SK-N-SH treated with all-trans-retinoic acid at 6 μM for 48 hours (cell line): ENCODE data around the gene SRM.

Experiments used
- ATAC-seq: fragments of 200-7000 bp; cut with Tn5 transposase; 3 replicates; pipeline ENCODE4 v1.9.1; 2020; ENCODE audit warnings: mild to moderate bottlenecking, moderate library complexity
- ARNTL ChIP-seq: fragments of 450-650 bp; formaldehyde crosslinking; IDR thresholded peaks from 2 replicates; pipeline ENCODE4 v1.5.0; 2020; ENCODE audit warnings: low read depth, mild to moderate bottlenecking, moderate library complexity, borderline replicate concordance
- BACH2 ChIP-seq: fragments of 250-450 bp; sonication (Bioruptor Pico); IDR thresholded peaks from 2 replicates; pipeline ENCODE4 v1.9.0; 2021; ENCODE audit warnings: mild to moderate bottlenecking, borderline replicate concordance
- CREB5 ChIP-seq: fragments of 250-450 bp; sonication (Bioruptor Pico); IDR thresholded peaks from 2 replicates; pipeline ENCODE4 v1.5.1; 2020; ENCODE audit warnings: low read depth, mild to moderate bottlenecking, moderate library complexity
- CSDC2 ChIP-seq: fragments of 250-450 bp; sonication (Bioruptor Pico); IDR thresholded peaks from 2 replicates; pipeline ENCODE4 v1.5.0; 2020; ENCODE audit warnings: mild to moderate bottlenecking, moderate library complexity
- CSRNP3 ChIP-seq: fragments of 250-450 bp; sonication (Bioruptor Pico); IDR thresholded peaks from 2 replicates; pipeline ENCODE4 v1.5.1; 2021; ENCODE audit warnings: mild to moderate bottlenecking, moderate library complexity
- ESRRG ChIP-seq: fragments of 250-450 bp; sonication (Bioruptor Pico); IDR thresholded peaks from 2 replicates; pipeline ENCODE4 v1.6.1; 2021; ENCODE audit warnings: mild to moderate bottlenecking
- GLIS3 ChIP-seq: fragments of 250-450 bp; sonication (Bioruptor Pico); IDR thresholded peaks from 2 replicates; pipeline ENCODE4 v1.5.0; 2020; ENCODE audit warnings: mild to moderate bottlenecking, moderate library complexity
- ISL1 ChIP-seq: fragments of 250-450 bp; sonication (Bioruptor Pico); IDR thresholded peaks from 2 replicates; pipeline ENCODE4 v2.1.2; 2022; ENCODE audit warnings: mild to moderate bottlenecking, moderate library complexity
- OSR1 ChIP-seq: fragments of 250-450 bp; sonication (Bioruptor Pico); IDR thresholded peaks from 2 replicates; pipeline ENCODE4 v1.8.0; 2022; ENCODE audit warnings: moderate library complexity, mild to moderate bottlenecking, inconsistent platforms
- POU6F1 ChIP-seq: fragments of 250-450 bp; sonication (Bioruptor Pico); IDR thresholded peaks from 2 replicates; pipeline ENCODE4 v1.8.0; 2021; ENCODE audit warnings: low read depth, mild to moderate bottlenecking, moderate library complexity, borderline replicate concordance
- RARB ChIP-seq: fragments of 250-450 bp; sonication (Bioruptor Pico); IDR thresholded peaks from 2 replicates; pipeline ENCODE4 v1.8.0; 2021; ENCODE audit warnings: mild to moderate bottlenecking, moderate library complexity
- TCF4 ChIP-seq: fragments of 250-450 bp; sonication (Bioruptor Pico); IDR thresholded peaks from 2 replicates; pipeline ENCODE4 v1.8.0; 2021; ENCODE audit warnings: mild to moderate bottlenecking, moderate library complexity, borderline replicate concordance
- TOX ChIP-seq: fragments of 250-450 bp; sonication (Bioruptor Pico); IDR thresholded peaks from 2 replicates; pipeline ENCODE4 v1.8.0; 2021; ENCODE audit warnings: mild to moderate bottlenecking, moderate library complexity, borderline replicate concordance
- TSHZ2 ChIP-seq: fragments of 250-450 bp; sonication (Bioruptor Pico); IDR thresholded peaks from 2 replicates; pipeline ENCODE4 v1.5.0; 2020; ENCODE audit warnings: mild to moderate bottlenecking, moderate library complexity
- ZC3H10 ChIP-seq: fragments of 250-450 bp; sonication (Bioruptor Pico); IDR thresholded peaks from 2 replicates; pipeline ENCODE4 v1.5.1; 2021; ENCODE audit warnings: mild to moderate bottlenecking, moderate library complexity
- ZNF565 ChIP-seq: fragments of 450-650 bp; formaldehyde crosslinking; conservative IDR thresholded peaks from 2 replicates; pipeline ENCODE4 v1.5.0; 2020; ENCODE audit warnings: low read depth, mild to moderate bottlenecking, moderate library complexity
- ZNF70 ChIP-seq: fragments of 450-650 bp; formaldehyde crosslinking; IDR thresholded peaks from 2 replicates; pipeline ENCODE4 v1.5.0; 2020; ENCODE audit warnings: mild to moderate bottlenecking, moderate library complexity
- ZNF8 ChIP-seq: fragments of 450-650 bp; formaldehyde crosslinking; IDR thresholded peaks from 2 replicates; pipeline ENCODE4 v1.5.0; 2020; ENCODE audit warnings: mild to moderate bottlenecking, moderate library complexity

SRM gene

GRCh38 chr1:11072216-11072917 lies 12.5 kb upstream of the SRM start:
- TF ChIP-seq BACH2 (CRISPR knock-in tag) (no peak), ESRRG (CRISPR knock-in tag) (no peak), TCF4 (CRISPR knock-in tag) (no peak), OSR1 (CRISPR knock-in tag) (no peak), CSRNP3 (no peak), ISL1 (CRISPR knock-in tag) (no peak), TSHZ2 (no peak), TOX (CRISPR knock-in tag) (no peak), ARNTL (no peak), CREB5 (CRISPR knock-in tag) (no peak), ZNF8 (CRISPR knock-in tag) (no peak), POU6F1 (CRISPR knock-in tag) (no peak), ZC3H10 (no peak), RARB (CRISPR knock-in tag) (no peak), CSDC2 (CRISPR knock-in tag) (no peak), GLIS3 (CRISPR knock-in tag) (no peak), ZNF70 (CRISPR knock-in tag) (no peak)
- ATAC-seq, result no peak

- TF ChIP-seq GLIS3 (CRISPR knock-in tag) (no peak), ZNF8 (CRISPR knock-in tag) (no peak), TCF4 (CRISPR knock-in tag) (no peak), CREB5 (CRISPR knock-in tag) (no peak), CSRNP3 (no peak), ZNF565 (CRISPR knock-in tag) (no peak), ISL1 (CRISPR knock-in tag) (no peak), ZC3H10 (no peak), TOX (CRISPR knock-in tag) (no peak)
- ATAC-seq, result no peak
These were observed 11.8 kb upstream of the SRM start for GRCh38 chr1:11071463-11072215.
